ENCODE measurements around the gene EEF2.

Gene EEF2

GRCh38 chr19:3986260-3987041 lies 1.2 kb upstream of the EEF2 start:
- in situ Hi-C loops (cut with MboI; ENCODE audit: low sequenced_read_pairs) = no loop called here

GRCh38 chr19:3985643-3986259 lies 488 bp upstream of the EEF2 start:
- in situ Hi-C loops (cut with MboI; ENCODE audit: low sequenced_read_pairs) = no loop called here

- in situ Hi-C loops (cut with MboI; ENCODE audit: low sequenced_read_pairs) = no loop called here
Measured at GRCh38 chr19:3984584-3984907, 717 bp downstream of the EEF2 start.

GRCh38 chr19:3983936-3984583 lies 1.2 kb downstream of the EEF2 start:
- in situ Hi-C loops (cut with MboI; ENCODE audit: low sequenced_read_pairs) = no loop called here

GRCh38 chr19:3983542-3983914 lies 1.7 kb downstream of the EEF2 start:
- in situ Hi-C loops (cut with MboI; ENCODE audit: low sequenced_read_pairs) = no loop called here

GRCh38 chr19:3982701-3983541 lies 2.3 kb downstream of the EEF2 start:
- in situ Hi-C loops (cut with MboI; ENCODE audit: low sequenced_read_pairs) = no loop called here

- in situ Hi-C loops (cut with MboI; ENCODE audit: low sequenced_read_pairs) = no loop called here
Measured at GRCh38 chr19:3981736-3982681, 3.3 kb downstream of the EEF2 start.

- in situ Hi-C loops (cut with MboI; ENCODE audit: low sequenced_read_pairs) = no loop called here
Measured at GRCh38 chr19:3981373-3981735, 3.9 kb downstream of the EEF2 start.

GRCh38 chr19:3980353-3981251 lies 4.7 kb downstream of the EEF2 start:
- in situ Hi-C loops (cut with MboI; ENCODE audit: low sequenced_read_pairs) = no loop called here

- in situ Hi-C loops (cut with MboI; ENCODE audit: low sequenced_read_pairs) = no loop called here
Measured at GRCh38 chr19:3979674-3980352, 5.5 kb downstream of the EEF2 start.

GRCh38 chr19:3979289-3979673 lies 6.0 kb downstream of the EEF2 start:
- in situ Hi-C loops (cut with MboI; ENCODE audit: low sequenced_read_pairs) = no loop called here

GRCh38 chr19:3978145-3978544 lies 7.1 kb downstream of the EEF2 start:
- in situ Hi-C loops (cut with MboI; ENCODE audit: low sequenced_read_pairs) = no loop called here

- in situ Hi-C loops (cut with MboI; ENCODE audit: low sequenced_read_pairs) = no loop called here
Measured at GRCh38 chr19:3977242-3978143, 7.8 kb downstream of the EEF2 start.

- in situ Hi-C loops (cut with MboI; ENCODE audit: low sequenced_read_pairs) = no loop called here
Measured at GRCh38 chr19:3976495-3977241, 8.6 kb downstream of the EEF2 start.

GRCh38 chr19:3975637-3976087 lies 9.6 kb downstream of the EEF2 start:
- in situ Hi-C loops (cut with MboI; ENCODE audit: low sequenced_read_pairs) = no loop called here

GRCh38 chr19:3975144-3975543 lies 10.1 kb downstream of the EEF2 start:
- in situ Hi-C loops (cut with MboI; ENCODE audit: low sequenced_read_pairs) = no loop called here

Measured in HL-60/S4 (cell line).